SKM-1 treated with dmso at 0.1 percent for 144 hours (cell line): ENCODE measurements around the gene TNFRSF17.

Source experiments
- DNase-seq: peaks from one replicate; lab custom pipeline; 2025; ENCODE audit not compliant: unreplicated experiment; lab: John Stamatoyannopoulos, UW

TNFRSF17 gene

GRCh38 chr16:12000032-12000431 lies 35.0 kb downstream of the TNFRSF17 start:
- no peak for DNase-seq

- DNase-seq, result no peak
Observed at GRCh38 chr16:12002447-12003006, 37.5 kb downstream of the TNFRSF17 start.

GRCh38 chr16:12006637-12007036 lies 41.6 kb downstream of the TNFRSF17 start:
- DNase-seq, result no peak

- DNase-seq, result no peak
Observed at GRCh38 chr16:12009462-12009861, 44.5 kb downstream of the TNFRSF17 start.

- no peak for DNase-seq
Observed at GRCh38 chr16:12009922-12010321, 44.9 kb downstream of the TNFRSF17 start.

DNA sequence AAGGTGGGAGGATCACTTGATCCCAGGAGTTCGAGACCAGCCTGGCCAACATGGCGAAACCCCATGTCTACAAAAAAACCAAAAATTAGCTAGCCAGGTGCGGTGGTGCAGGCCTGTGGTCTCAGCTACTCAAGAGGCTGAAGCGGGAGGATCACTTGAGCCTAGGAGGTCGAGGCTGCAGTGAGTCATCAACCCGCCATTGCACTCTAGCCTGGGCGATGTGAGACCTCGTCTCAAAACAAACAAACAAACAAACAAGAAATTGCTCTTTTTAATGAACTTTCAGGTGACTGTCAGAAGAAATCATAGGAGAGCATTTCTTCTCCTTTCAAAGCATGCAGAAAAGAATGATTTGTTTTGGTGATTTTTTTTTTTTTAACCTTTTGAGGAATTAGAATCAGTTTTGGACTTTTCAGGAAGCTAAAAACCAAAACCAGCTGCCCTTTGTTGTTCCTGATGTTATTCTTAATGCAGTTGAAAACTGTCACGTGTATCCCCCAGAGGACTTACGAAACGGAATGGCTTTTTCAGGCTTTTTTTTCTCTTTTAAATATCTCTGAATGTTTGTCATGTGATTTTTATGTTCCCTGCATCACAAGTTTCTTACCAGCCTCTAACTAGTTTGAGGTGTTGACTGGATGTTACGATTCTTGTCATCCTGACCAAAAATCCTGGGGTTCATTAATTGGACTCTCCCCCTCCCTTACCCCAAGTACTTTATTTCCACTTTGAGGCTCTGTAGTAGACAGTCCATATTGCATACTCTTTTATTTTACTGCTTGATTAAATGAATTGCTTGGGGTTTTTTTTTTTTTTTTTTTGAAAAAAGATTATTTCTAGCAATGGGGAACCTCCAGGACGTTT lies 45.6 kb downstream of the TNFRSF17 start:
- DNase-seq, result no peak

- DNase-seq, result no peak
Observed at GRCh38 chr16:12011565-12011964, 46.6 kb downstream of the TNFRSF17 start.

- DNase-seq, result no peak
Observed at GRCh38 chr16:12016291-12016947, 51.4 kb downstream of the TNFRSF17 start.

GRCh38 chr16:12017558-12017957 lies 52.5 kb downstream of the TNFRSF17 start:
- no peak for DNase-seq
